ENCODE measurements around the gene ETS2.

Gene ETS2

DNA sequence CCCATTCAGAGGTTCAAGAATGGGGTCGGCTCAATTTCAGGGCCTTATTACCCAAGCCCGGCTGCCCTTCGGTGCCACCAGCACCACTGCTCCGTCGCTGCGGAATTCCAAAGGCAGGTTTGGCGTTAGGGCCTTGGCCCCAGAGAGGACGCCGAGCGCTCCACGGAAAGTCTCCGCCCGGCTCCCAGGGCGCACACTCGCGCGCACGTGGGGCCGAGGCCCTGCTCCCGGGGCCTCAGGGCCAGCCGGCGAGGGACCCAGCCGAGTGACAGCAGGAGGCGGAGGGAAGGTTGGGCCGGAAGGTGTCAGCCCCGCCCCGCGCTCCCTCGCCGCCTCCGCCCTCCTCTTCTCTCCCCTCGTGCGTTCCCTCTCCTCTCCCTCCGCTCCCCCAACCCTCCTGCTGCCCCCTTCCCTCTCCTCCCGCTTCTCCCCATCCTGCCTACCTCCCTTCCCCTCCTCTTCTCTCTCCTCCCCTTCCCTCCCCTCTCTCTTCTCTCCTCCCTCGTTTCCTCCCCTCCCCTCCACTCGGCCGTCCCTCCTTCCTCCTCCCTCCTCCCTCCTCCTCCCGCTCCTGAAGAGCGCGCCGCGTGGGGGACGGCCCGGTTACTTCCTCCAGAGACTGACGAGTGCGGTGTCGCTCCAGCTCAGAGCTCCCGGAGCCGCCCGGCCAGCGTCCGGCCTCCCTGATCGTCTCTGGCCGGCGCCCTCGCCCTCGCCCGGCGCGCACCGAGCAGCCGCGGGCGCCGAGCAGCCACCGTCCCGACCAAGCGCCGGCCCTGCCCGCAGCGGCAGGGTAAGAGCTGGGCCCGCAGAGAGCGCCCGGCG is at the start of gene ETS2:
Gene ETS2, plus strand, starts transcription at position 602 of the 825 bp plus-strand sequence. CDS start 4,106 bp downstream, outside the sequence.
- DNase-seq = peak; percentile 92

DNA sequence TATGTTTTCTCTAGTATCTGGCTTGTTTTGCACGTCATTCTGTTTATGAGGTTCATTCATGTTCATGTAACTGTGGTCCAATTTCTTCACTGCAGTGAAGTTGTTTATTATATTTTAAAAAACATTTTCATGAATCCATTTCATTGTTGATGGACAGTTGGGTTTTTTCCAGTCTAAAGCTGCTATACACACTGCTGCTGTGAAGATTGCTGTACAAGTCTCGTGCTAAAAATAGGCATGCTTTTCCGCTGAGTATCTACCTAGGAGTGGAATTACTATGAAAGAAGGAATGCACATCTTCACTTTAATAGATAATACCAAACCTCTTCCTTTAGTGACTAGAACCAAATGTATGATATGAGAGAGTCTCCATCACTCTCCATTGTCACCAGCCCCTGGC is 49.0 kb upstream of the ETS2 start:
- DNase-seq = no peak

DNA sequence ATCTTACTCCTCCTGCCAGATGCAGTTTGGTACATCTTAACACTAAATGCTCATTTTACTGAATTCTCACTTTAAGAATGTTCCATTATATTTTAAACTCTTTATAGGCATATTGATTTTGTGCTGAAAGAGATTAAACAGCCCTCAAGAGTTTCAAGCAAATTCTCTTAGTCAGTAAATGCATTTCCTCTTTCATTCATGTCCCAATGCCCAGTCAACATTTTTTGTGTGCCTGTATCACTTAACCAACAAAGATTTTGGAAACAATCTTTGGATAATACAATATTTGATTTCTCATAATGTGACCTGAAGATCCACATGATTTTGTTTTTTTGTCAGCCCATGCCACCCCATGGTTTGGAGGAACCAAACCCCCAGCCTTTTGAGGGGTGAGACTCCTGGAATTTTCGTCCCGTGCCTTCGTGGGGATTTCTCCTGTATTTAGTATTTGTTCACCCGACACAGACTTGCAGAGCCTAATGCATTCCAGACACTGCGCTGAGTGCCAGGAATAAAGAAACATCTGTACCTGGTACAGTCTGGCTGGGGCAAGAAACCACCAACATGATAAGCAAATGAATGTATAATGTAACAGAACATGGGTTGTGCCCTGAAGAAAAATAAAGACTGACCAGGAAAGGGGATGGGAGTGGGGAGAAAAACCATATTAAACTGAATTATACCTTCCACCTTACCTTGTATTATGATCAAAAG is 47.1 kb upstream of the ETS2 start:
- no peak for DNase-seq

DNA sequence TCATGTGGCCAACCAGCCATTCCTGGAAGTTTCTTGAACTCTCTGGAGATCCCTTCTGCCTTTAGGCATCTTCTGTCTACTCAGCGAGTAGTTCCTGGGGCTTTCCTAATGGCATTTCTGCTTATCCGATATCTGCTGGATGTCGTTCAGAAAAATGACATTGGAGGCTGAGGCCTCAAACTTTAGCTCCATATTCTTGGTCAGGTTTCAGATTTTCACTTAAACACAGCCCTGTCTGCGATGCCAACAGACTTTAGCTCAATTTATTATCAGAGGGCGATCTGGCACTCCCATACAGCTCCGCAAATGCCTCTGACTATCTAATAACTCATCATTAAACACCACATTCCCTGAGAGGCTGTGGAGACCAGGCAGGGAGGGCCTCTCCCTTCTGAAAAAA is 46.3 kb upstream of the ETS2 start:
- no peak for DNase-seq

DNA sequence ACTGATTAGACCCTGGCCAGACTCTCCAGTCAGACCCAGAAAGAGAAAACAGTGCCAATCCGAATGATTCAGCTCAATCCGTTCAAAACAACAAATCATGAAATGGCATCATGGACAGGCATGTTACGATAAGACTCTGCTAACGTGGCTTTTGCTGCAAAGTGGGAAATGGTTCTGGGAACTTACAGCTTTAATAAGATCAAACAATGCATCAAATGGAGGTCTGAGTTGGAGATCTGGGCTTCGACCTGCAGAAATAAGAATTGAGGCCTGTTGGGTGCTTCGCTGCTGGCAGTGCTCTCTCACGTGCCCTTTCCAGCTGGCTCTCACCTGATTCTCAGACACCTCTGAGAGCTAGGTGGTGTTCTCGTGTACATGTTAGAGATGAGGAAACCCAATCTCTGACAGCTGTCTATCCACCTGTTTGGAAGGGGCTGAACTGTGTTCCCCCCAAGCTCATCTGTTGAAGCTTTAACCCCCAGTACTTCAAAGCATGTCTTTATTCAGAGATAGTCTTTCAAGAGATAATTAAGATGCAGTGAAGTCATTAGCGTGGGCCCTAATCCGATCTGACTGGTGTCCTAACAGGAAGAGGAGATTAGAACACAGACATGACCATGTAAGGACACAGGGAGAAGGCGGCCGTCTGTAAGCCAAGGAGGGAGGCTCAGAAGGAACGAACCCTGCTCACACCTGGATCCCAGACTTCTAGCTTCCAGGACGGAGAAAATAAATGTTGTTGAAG is 45.5 kb upstream of the ETS2 start:
- DNase-seq = peak; percentile 77

DNA sequence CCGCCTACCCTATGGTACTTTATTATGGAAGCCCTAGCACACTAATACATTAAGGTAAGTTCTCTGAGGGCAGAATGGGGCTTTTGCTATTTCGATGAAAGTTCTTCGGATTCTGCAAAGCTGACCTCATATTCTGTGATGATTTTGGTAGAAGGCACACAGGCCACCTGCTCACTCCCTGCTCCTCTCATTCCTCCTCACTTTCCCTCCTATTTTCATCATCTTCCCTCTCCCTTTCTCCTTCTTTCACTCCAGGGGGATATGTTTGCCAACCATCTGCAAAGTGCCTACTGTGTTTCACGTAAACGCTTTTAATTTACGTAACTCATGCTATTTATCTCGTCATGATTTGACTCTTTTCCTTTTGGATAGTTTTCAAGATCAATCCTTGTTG is 45.0 kb upstream of the ETS2 start:
- DNase-seq = no peak

DNA sequence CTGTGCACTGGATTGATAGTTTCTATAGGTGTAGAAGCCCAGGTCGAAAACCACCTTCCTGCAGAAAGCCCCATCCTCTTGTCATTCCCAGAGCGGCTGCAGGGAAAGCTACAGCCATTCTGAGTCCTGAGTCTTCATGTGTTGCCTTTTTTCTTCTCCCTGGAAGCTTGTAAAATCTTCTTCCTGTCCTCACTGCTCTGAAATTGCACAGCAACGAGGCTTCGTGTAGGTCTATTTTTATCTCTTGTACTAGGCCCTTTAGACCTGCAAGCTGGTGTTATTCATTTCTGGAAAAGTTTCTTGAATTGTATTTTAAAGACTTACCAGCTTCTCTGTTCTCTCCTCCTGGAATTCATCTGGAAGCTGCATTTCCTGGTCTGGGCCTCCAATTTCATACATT is 44.2 kb upstream of the ETS2 start:
- DNase-seq = no peak

DNA sequence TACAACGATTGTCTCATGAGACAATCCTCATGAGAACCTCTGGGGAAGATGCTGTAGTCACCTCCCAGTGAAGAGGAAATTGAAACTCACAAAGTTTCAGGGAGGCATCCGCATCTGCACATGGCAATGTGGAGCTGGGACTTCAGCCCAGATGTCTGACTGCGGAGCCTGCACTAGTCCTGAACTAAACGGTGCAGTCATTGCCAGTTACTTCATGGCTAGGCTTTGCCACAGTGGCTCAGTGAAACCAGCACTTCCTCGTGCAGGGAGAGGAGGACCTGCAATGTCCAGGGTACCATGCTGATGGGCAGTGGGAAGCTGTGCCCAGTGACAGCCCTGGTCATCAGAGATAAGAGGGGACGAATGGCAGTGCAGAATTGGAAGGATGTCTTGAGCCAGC is 40.7 kb upstream of the ETS2 start:
- DNase-seq = no peak

DNA sequence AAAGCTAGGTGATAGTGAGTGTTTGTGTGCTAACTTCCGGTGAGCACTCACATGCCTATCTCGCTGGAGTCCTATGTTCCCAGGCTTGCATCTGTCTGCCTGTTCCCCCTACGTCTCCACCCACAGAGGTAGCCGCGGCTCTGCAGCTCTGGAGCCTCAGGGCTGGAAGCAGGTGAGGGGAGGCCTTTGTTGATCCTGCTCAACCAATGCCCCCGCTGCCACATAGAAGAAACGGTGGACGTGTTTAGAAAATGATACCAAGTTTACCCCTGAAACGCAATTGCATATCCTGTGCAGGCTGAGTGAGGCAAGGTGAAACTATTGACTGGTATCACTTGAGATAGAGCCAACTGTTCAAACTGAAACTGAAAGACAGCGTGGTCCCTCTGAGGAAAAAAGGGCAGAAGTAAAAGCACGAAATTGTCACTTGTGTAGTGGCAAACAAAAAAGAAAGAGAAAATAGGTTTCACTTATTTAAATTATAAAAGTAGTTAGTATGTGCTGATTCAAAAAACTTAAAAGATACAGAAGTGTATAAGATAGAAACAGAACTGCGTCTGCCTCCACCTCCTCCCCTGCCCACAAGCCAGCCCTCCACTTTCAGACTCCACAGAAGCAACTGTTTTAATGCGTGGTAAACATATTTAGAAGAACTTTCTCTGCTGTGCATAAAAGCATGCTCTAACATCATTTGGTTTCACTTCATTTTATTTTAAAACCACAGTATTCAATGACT is 38.6 kb upstream of the ETS2 start:
- no peak for DNase-seq

DNA sequence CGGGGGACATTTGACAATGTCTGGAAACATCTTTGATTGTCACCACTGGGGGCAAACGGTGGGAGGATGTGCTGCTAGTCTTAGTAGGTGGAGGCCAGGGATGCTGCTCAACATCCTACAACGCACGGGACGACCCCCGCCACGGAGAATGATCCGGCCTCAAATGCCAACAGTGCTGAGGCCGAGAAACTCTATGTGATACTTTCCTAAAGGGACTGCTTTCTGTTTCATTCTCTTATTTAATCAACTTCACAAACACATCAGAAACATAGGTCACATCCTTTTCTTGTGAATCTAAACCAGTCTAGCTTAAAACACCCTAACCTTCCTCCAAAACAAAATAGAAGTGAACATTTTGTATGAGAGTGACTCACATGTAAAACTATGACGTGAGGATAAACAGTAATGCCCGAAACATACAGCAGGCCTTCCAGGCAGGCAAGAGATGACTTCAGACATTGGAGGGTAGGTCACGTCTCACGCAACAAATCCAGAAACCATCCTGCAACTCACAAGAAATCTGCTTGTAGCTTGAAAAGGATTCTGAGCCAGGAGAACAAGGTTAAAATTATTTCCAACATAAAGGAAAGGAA is 37.2 kb upstream of the ETS2 start:
- DNase-seq = no peak

DNA sequence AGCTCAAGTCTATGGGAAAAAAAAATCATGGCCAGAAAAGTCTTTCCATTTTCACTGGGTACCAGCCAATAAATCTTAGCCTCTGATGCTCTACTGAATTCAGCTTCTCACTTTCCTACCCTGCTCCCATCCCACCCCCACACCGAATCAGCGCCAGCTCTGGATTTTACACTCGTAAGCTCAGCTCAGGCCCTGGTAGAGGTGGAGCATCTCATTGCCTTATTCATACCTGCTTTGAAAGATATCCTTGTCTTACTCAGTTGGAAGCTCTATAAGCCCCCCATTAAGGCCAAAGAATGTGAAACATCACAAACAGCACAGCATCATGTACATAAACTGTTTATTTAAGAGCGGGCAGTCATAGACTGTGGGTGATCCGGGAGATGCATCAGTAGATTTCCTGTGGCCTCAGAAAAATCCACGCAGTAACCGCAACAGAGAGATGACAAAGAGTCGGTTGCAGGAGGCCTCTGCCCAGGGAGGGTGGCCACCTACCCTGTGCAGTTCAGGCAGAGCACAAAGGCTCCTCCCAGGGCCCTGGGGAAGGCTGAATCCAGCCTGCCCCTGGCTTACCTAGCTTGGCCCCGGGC is 36.4 kb upstream of the ETS2 start:
- no peak for DNase-seq

DNA sequence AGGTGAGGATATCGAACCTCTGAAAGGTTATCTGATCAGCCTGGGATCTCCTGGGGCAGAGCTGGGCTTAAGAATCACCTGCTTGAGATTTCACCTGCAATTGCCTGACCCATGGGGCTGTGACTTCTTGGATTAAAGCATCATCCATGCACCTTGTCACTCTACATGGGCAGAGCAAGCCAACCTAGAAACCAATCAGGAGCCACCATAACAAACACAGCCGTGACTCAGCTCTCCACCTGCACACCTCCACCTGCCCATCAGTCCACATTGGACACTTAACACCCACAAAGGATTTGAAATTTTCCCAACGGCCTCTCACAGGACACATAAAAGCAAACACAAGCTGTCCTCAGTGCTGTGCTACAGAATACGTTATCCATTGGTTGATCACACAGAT is 35.1 kb upstream of the ETS2 start:
- no peak for DNase-seq

DNA sequence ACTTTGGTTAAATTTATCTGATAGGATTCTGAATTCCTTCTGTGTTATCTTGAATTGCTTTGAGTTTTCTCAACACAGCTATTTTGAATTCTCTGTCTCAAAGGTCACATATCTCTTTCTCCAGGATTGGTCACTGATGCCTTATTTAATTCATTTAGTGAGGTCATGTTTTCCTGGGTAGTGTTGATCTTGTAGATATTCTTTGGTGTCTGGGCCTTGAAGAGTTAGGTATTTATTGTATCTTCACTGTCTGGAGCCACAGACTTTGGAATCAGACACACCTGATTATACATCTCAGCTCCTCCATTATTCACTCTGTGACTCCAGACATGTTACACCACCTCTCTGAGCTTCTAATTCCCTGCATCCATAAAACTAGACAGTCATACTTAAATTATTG is 34.2 kb upstream of the ETS2 start:
- no peak for DNase-seq

DNA sequence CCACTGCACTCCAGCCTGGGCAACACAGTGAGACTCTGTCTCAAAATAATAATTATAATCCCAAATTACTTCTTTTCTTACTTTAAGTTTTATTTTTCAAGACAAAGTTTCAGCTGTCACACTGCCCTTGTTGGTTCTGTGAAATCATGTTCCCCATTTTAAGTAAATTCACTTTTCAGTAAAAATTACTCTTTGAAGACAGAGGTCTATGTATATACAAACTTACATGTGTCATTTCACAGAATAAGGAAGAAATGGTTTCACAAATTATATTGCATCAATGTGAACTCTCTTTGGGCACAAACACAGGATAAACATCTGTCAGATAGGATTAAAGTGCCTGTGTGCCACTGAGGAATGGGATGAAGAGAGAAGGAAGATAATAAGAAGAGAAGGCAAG is 33.1 kb upstream of the ETS2 start:
- DNase-seq = no peak

DNA sequence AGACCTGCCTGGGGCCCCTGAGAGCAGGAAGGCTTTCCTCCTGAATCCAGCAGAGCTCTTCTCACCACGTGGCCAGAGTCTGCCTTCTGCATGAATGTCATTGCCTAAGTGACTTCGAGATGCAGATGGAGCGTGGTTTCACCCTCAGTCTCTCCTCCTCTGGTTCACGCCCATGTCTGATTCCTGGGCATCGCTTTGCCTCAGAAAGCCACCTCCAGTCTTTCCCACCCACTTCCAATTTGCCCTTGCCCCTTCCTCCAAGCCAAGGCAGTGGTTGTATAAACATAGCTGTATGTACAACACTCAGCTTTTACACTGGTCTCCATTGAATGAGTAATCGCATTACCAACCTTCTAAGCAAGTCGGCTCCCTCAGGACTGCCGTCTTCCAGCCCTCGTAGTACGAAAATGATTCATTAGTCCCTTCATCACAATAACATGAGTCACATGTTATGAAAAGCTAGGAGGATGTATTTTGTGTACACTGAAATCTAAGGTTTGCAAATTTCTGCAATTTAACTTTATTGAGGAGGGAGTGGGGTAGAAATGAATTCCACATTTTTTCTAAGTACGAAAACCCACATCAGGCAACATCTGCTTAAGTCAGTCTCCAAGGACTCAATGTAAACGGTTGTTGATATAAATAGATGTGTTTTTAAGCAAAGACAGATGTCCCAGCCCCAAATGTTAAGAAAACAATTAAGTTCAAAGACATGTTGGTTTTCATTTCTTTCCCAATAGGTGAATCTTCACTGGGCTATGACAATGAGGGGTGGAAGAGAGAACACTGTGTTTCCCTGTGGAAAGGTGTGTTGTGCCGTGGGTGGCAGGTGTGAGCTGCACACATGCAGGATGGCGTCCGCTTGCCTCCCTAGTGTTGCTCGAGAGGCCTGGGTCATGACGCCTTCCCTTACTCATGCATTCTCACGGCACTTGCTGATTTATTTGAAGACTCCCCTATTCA is 32.3 kb upstream of the ETS2 start:
- no peak for DNase-seq

DNA sequence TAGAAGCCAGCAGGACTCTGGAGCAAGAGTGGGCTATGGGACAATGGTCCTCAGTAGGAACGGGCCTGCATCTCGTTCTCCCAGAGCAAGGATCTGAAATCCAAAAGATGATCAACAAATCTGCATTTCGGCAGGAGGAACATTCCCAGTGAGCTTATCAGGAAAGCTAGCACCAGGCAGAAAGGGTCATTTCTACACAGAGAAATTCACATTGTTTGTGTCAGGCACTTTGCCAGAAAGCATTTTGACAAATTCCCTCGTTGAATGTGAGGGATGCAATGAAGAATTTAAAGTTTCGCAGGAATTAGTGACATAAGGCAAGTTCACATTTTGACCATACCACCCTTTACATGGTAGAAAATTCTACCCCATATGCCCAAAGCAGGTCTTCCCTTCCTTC is 31.6 kb upstream of the ETS2 start:
- no peak for DNase-seq

DNA sequence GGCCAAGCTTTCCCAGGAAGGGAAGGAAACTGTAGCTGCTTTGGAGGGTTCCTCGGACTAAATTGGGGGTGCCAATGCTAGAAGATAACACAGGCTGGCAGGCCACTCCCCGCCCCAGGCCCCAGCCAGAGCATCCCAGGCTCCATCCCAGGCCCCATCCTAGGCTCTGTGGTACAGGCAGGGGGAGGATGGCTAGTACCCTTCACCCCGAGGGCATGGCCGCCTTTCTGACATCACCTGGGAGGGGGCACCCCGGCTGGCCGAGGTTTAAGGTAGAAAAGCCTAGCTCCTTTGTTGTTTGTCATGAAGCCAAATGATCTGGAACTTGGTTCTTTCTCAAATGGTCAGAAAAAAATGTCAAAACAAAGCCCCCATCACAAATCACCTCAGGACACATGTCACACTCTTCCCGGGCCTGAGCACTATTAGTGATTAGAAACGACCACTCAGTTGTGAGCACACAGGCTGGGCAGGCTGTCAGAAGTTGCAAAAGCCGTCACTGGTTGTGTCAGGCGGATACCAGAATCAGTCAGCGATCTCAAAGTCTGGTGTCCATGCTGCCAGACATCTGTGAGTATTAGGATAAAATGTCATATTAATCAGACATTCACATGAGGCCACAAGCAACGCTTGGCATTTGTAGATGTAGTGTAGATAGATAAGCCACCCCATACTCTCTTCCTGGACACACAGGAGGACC is 31.0 kb upstream of the ETS2 start:
- no peak for DNase-seq

DNA sequence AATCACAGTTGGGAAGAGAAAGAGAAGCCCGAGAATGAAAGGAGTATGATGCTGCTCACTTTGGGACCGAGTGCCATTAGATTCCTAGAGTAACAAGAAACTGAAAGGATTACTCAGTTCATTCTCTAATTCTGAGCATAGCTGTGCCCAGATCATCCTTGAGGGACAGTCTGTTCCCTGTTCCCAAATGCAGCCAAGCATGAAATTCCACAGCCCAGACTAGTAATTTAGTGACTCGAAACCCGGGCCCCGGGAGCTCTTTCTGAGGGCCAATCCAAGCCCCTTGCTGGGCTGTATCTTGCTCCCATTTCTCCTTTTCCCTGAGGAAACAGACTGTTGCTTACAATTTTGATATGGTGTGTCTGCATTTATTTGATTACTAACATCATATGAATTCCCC is 30.0 kb upstream of the ETS2 start:
- no peak for DNase-seq

DNA sequence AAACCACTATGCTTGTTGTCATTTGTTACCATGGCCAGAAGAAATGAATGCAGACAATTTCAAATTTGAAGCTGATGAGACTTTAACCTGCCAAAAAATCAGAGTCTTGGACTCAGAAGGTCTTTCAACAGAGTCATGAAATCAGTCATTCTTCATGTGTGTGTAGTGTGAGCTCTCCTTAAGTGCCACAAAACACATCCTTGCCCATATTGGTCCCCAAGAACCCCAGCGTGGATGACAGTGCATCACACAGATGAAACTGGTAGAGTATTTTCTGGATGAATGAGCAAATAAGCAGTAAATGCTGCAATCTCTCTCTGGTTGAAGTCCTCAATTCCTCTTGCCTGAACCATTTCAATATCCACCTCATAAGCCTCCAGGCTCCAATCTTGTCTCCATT is 28.7 kb upstream of the ETS2 start:
- no peak for DNase-seq

DNA sequence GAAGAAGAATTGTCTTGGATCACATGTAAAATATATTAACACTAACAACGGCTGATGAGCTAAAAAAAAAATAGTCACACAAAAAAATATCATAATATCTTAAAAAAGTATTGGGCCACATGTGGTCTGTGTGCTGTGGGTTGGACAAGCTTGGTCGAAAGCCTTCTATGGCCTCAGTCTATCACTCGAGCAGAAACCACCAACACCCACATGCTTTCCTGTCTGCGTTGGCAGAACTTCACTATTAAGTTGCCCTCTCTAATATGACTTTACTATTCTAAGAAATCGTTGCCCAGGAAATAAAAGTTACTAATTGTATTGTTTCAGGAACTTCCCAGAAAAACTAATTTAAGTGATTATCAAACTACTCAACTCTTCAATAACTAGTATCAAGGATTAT is 28.2 kb upstream of the ETS2 start:
- no peak for DNase-seq

All from NCI-H2171 treated with DMSO at 0.1 percent for 48 hours (cell line).